Measurements from ENCODE around the gene IRAG1.
A peak's percentile ranks its signal among the peaks of the same experiment; 100 is the strongest.

Gene IRAG1

DNA sequence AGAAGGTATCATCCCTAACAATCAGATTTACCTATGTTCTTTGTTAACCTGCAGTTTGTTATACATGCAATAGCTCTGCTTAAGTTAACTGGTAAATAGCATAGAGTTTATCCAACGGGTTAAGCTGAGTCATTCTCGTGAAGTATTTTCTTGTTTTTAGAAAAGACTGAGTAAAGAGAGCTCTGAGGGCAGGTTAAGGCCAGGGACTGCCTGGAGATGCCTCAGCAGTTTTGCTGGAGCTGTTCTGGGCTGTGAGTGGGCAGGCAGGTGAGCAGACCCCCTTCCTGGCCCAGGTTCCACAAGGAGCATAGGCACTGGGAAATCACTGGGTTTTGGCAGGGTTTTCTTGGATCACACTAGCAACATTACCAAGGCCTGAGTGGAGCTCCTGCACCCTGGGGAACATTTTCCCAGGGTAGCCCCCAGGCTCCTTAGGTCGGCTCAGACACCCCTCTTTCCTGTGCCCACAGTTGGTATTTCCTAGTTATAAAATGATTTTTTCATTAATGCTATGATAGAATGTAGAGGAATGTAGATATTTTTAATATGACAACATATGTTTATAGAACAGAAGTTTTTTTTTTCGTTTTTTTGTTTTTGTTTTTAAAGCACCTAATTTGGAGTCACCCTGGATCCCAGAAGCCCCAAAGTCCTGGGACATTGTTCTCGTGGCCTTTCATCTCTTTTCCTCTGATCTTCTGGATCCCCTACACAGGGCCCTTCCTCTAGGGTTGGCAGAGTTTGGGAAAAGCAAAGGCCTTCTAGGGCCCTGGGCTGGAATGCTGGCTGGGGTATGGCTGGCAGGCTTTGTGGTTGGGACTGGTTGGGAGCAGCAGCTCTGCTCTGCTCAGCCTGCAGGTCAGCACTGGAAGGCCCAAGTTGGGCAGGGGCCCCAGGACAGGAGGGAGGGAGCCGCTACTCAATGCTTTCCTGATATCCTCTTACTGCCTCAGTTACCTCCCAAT is 26.7 kb downstream of the IRAG1 start:
- no peak for DNase-seq (ENCODE audit: low spot score)

- no peak for DNase-seq (ENCODE audit: low spot score)
Observed at GRCh38 chr11:10664496-10664895, 29.1 kb downstream of the IRAG1 start.

DNA sequence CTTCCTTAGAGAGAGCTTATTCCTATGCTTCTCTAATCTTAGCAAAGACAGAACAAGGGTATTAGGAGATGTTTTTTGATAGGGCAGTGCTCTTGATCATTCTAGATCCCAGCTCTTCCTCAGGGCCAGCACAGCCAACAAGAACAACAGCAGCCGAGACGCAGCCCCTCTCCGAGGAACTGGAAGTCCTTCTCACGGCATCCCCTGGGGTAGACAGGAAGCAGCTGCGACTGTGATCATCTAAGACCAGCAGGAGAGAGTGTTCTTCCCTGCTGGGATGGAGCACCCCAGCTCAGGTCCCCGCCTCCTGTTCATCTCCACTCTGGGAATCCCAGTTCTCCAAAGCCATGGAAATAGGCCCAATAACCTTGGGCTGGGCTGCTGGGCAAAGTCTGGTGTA is 29.6 kb downstream of the IRAG1 start:
- DNase-seq (ENCODE audit: low spot score), result no peak

DNA sequence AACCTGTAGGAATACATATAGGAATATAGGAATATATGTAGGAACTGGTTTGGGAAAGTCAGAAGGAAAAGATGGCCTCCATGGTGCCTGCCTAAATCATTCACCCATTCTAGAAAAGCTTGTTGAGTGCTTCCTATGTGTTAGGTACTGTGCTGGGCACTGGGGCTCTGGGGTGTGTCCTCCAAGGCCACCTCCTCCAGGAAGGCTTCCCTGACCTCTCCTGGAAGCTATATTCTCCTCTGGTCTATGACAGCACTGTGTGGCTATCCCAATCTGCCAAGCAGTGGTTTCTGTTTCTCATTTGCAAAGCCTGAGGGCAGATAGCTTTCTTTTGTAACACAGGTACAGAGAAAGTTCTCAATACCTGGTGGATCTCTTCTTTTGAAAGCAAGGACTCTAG is 30.2 kb downstream of the IRAG1 start:
- no peak for DNase-seq (ENCODE audit: low spot score)

- no peak for DNase-seq (ENCODE audit: low spot score)
Observed at GRCh38 chr11:10660323-10660722, 33.2 kb downstream of the IRAG1 start.

DNA sequence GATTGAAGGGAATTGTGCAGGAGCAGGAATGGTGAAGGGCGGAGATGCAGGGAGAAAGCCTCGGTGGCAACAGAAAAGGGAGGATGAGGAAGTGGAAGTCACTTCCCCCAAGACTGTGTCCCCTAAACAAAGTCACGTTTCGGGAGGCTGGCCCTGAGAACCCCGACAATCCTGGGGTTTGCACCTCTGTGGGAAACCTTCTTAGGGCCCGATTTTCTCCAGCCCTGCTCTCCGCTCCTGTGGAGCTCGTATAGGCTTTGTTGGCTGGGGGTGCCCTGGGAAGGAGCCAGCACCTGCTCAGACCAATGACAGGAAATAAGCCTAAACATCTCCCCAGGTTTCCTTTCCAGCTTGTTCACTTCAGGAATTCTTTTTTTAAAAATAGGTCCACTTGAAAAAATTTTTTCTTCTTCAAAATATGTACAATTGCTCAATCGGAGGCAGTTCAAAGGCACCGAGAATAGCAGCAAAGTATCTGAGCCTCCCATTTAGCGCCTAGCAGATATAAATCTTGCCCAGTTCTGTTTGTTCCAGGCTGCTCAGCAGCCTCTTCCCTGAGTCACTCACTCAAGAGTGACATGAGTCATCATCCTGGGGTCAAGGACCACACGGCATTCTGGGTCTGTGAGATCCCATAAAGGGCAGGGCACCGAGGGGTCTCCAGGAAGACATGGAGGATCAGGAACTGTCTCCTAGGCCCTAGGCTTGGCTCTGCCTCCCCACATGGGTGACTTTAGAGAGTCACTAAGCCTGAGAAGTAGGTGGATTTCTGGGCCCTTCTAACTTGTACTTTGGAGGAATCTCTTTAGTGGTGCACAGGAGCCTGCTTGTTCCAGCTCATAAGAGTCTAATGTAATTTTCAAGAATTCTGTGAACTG is 34.0 kb downstream of the IRAG1 start:
- DNase-seq (ENCODE audit: low spot score), result no peak

- DNase-seq (ENCODE audit: low spot score), result no peak
Observed at GRCh38 chr11:10658621-10659338, 34.8 kb downstream of the IRAG1 start.

- DNase-seq (ENCODE audit: low spot score), result no peak
Observed at GRCh38 chr11:10657308-10658271, 36.0 kb downstream of the IRAG1 start.

DNA sequence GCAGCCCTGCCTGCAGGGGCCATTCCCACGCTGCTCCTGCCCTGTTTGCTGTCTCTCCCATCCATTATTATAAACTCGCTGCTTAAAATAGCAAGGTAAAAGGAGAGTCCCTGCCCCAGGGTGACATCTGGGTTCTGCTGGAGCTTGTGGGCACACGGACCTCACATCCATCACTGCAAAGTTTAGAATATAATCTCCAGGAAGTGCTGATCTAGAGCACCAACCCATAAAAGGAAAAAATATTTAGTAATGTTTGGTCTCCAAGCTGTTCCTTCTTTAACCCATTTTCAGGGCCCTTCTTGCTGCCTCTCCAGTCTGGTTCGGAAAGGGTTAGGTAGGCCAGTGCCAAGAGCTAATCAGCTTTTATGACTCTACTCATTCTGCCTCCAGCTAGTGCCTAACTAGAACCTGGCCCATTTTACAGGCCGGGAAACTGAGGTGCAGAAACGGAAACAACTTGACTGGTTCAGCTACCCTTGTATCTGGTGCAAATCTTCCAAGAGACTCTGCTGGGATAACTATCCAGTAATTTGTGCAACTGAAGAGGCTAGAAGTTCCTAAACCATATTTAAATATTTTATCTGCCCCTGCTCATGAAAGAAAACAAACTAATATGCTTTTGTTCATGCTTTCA is 37.5 kb downstream of the IRAG1 start:
- DNase-seq (ENCODE audit: low spot score), result no peak

GRCh38 chr11:10655227-10655626 is 38.3 kb downstream of the IRAG1 start:
- no peak for DNase-seq (ENCODE audit: low spot score)

- no peak for DNase-seq (ENCODE audit: low spot score)
Observed at GRCh38 chr11:10654811-10655150, 38.8 kb downstream of the IRAG1 start.

DNA sequence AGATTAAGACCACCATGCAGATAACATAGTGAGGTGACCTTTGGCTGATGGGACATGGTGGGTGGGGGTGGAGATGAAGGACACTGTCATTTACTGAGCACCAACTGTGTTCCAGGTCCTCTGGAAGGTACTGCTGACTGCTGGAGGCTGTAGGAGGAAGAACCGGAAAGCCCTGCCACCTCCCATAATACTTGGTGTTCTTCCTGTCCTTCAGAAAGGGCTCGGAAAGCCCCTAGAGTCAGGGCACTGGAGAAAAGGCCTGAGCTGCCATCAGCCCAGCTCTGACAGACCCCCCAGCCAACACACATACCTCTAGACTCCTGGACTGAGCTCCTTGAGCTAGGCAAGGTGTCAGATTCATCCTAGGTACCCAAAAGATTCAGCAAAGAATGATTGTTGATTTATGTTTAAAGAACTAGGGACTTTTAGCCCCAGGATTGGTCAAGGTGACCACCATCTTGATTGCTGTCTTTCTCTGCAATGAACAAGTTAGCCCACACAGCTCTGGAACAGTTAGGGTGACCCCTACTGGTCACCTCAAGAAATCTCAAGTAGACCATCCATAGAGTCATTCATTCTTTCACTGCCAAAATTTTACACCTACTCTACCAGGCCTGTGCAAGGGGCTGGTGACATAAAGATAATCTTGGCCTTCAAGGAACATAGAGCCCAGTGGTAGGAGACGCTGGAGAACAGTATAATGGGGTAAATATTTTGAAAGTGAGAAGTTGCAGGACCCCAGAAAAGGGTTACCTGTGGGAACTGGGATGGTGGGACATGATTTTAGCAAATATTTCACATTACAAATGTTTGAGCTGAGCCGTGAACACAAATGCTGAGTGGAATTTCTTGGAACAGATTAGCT is 39.4 kb downstream of the IRAG1 start:
- DNase-seq (ENCODE audit: low spot score), result peak; percentile 32

GRCh38 chr11:10653261-10653660 is 40.3 kb downstream of the IRAG1 start:
- DNase-seq (ENCODE audit: low spot score), result no peak

DNA sequence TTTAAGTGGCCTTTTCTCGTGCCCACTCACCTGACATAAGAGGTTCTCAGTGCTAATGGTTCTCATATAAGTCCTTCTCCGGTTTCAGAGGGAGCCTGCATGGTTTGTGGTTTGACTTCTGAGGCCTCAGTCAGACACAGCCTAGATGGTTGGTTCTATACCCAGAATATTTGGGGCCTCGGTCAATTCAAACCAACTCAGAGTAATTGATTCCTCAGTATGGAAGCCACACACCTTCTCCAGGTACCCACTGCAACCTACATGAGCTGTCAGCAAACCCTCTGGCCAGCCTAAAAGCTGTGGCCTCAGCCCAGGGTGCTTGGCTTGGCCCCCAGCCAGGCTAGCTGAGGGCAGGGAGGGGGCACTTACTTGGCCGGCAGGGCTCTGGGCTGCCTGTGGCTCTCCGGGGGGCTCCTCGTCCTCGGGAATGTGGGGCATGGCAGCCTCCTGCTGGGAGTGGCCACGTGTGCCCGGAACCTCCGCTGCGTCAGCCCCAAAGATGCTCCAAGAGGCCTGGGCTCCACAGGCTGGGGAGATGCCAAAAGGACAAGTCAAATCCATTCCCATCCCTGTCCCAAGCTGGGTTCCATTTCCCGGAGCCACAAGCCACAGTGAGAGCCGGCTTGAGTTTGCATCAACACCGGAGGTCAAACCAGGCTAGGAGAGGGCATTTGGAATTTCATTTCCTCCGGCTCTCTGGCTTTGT is 41.7 kb downstream of the IRAG1 start:
- no peak for DNase-seq (ENCODE audit: low spot score)

DNA sequence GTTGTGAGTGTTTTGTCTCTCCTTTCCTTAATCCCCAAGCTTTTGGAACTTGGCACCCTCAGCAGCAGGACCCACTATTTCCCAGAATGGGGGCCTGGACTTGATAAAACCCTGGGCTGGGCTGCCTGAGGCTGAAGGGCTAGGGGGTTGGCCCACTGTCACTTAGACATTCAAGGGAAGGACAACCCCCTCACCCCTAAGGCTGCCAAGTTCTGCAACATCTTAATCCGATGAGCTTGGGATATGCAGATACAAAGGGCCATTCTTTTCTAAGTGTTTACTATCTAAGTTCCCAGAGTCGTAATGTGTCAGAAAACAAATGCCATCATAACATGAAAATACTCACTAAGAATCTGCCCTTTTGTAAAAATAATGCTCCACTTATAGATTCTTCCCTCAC is 42.9 kb downstream of the IRAG1 start:
- DNase-seq (ENCODE audit: low spot score), result no peak

GRCh38 chr11:10650166-10650565 is 43.4 kb downstream of the IRAG1 start:
- DNase-seq (ENCODE audit: low spot score), result no peak

DNA sequence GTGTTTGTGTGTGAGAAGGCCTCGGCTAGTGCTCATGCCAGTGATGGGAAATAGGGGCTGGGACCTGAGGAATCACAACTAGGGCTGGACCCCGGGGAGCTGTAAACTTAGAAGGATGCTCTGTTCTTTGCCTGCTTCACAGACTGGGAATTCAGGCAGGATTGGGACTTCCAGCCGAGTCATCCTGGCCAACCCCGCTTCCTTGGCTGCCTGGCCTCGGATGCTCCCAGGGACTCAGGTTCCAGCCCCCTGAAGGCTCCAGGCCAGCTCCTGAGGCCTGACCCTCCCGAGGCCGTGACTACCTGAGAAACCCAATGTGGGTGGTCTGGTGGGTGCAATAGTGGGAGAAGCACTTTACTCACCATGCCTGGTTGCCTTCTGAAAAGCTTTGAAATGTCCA is 44.7 kb downstream of the IRAG1 start:
- no peak for DNase-seq (ENCODE audit: low spot score)

DNA sequence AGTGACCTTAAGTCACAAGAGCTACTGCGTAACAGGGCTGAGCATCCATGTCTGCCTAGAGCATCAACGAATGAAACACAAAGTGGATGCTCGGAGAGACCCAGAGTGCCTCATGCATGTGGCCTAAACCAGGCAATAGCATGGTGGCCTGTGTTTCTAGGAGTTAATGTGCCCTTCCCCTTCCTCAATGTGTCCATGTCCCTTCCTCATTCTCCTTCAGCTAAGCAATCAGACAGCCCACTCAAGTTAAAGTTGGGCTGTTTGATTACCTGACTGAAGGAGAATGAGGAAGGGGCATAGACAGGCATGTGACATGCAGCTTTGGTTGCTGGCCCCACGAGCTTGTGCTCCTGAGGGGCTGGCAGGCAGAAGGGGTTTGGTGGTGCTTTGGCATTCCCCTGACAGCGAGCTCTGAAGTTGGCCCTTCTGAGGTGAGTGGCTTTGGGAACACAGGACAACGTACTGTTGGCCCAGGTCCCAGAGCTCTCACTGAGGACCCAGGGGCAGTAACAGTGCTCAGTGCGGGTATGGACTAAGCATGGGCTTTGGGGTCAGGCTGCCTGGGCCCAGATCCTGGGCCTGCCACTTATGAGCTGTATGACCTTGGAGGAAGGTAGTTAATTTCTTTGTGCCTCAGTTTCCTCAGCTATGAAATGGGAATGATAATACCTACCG is 46.7 kb downstream of the IRAG1 start:
- no peak for DNase-seq (ENCODE audit: low spot score)
